IMR-90 (cell line): ENCODE results near the gene SPRY1. TPM values are rescaled to one million over a fixed set of nuclear protein-coding genes. Genes with fewer than 3 reads are reported as not detected.

Experiments used
- ATAC-seq: fragments of 200-7000 bp; cut with Tn5 transposase; 2 replicates; pipeline ENCODE4 v1.9.1; 2020; ENCODE audit warnings: low read depth, mild to moderate bottlenecking, moderate library complexity
- BruUV-seq: library from RNA; stranded (reverse); fragments of 400-500 nt; replicated peaks from 2 replicates; lab custom pipeline; 2021; lab: Mats Ljungman, UMichigan
- CTCF ChIA-PET: fragments of 300-600 bp; formaldehyde crosslinking; extraction: SDS; loops from one replicate; lab custom pipeline; 2021; ENCODE audit warnings: antibody characterized with exemption; lab: Yijun Ruan, JAX
- POLR2A ChIA-PET: fragments of 300-600 bp; sonication (Branson Sonifier 250); formaldehyde crosslinking; loops from one replicate; lab custom pipeline; 2022; ENCODE audit warnings: antibody characterized with exemption; ENCODE audit not compliant: unreplicated experiment; lab: Charles Lee
- DNase-seq: peaks from one replicate; pipeline ENCODE4 v3.0.0; 2013
- H2AFZ ChIP-seq: replicated peaks from 2 replicates; pipeline ENCODE3; 2013; ENCODE audit warnings: low read length, mild to moderate bottlenecking; ENCODE audit not compliant: poor library complexity
- H2AK5ac ChIP-seq: 2 replicates; pipeline ENCODE4 v1.6.1; 2013; ENCODE audit warnings: low read depth, low read length, inconsistent platforms
- H2AK9ac ChIP-seq: replicated peaks from 2 replicates; pipeline ENCODE3; 2013; ENCODE audit warnings: mild to moderate bottlenecking, low read depth, low read length, moderate library complexity; ENCODE audit not compliant: poor library complexity
- H2BK120ac ChIP-seq: 2 replicates; pipeline ENCODE4 v1.6.1; 2013; ENCODE audit warnings: low read depth, low read length, inconsistent platforms
- H2BK15ac ChIP-seq: 3 replicates; pipeline ENCODE4 v1.6.1; 2013; ENCODE audit warnings: low read depth, low read length, inconsistent platforms
- H2BK20ac ChIP-seq: 2 replicates; pipeline ENCODE4 v1.6.1; 2013; ENCODE audit warnings: low read depth, mild to moderate bottlenecking, inconsistent platforms, low read length, moderate library complexity
- H2BK5ac ChIP-seq: 2 replicates; pipeline ENCODE4 v1.6.1; 2013; ENCODE audit warnings: mild to moderate bottlenecking, low read depth, low read length, inconsistent platforms; ENCODE audit not compliant: poor library complexity, severe bottlenecking
- H3K14ac ChIP-seq: replicated peaks from 2 replicates; pipeline ENCODE4 v1.6.1; 2013; ENCODE audit warnings: low read depth, low read length, inconsistent platforms
- H3K18ac ChIP-seq: 2 replicates; pipeline ENCODE4 v1.6.1; 2013; ENCODE audit warnings: low read depth, low read length, control low read depth
- H3K23ac ChIP-seq: 2 replicates; pipeline ENCODE4 v1.6.1; 2013; ENCODE audit warnings: low read depth, low read length, inconsistent platforms
- H3K27ac ChIP-seq: 2 replicates; pipeline ENCODE4 v1.5.1; 2013; ENCODE audit warnings: mild to moderate bottlenecking, control low read depth, low read length; ENCODE audit not compliant: insufficient read depth
- H3K27me3 ChIP-seq: 2 replicates; pipeline ENCODE4 v1.6.1; 2013; ENCODE audit warnings: low read length; ENCODE audit not compliant: control insufficient read depth, insufficient read depth
- H3K36me3 ChIP-seq: 2 replicates; pipeline ENCODE4 v1.6.1; 2013; ENCODE audit warnings: low read length, mixed read lengths; ENCODE audit not compliant: control insufficient read depth, insufficient read depth
- H3K4ac ChIP-seq: 2 replicates; pipeline ENCODE4 v1.6.1; 2013; ENCODE audit warnings: low read depth, low read length, inconsistent platforms
- H3K4me1 ChIP-seq: 2 replicates; pipeline ENCODE4 v1.6.1; 2013; ENCODE audit warnings: low read length, mixed read lengths; ENCODE audit not compliant: control insufficient read depth, insufficient read depth
- H3K4me2 ChIP-seq: 2 replicates; pipeline ENCODE4 v1.6.1; 2013; ENCODE audit warnings: low read depth, mild to moderate bottlenecking, control low read depth, low read length, moderate library complexity
- H3K4me3 ChIP-seq: 2 replicates; pipeline ENCODE4 v1.5.1; 2013; ENCODE audit warnings: low read depth, mild to moderate bottlenecking, control low read depth, low read length, moderate library complexity; ENCODE audit not compliant: insufficient read depth
- H3K56ac ChIP-seq: 2 replicates; pipeline ENCODE4 v1.6.1; 2013; ENCODE audit warnings: low read length, inconsistent platforms; ENCODE audit not compliant: insufficient read depth; ENCODE audit errors: extremely low read depth
- H3K79me1 ChIP-seq, 2 experiments: 2 replicates each; pipeline ENCODE4 v1.6.1; 2013; ENCODE audit warnings: low read length in 2 of 2, inconsistent platforms in 1 of 2, low read depth in 1 of 2
- H3K9ac ChIP-seq: 2 replicates; pipeline ENCODE4 v1.6.1; 2013; ENCODE audit warnings: low read depth, low read length, control low read depth
- H3K9me1 ChIP-seq: 2 replicates; pipeline ENCODE4 v1.6.1; 2013; ENCODE audit warnings: low read length, inconsistent platforms; ENCODE audit not compliant: insufficient read depth
- H3K9me3 ChIP-seq: 2 replicates; pipeline ENCODE4 v1.6.1; 2013; ENCODE audit warnings: low read length; ENCODE audit not compliant: control insufficient read depth, insufficient read depth
- H4K20me1 ChIP-seq: 2 replicates; pipeline ENCODE4 v1.6.1; 2013; ENCODE audit warnings: low read length, inconsistent platforms; ENCODE audit not compliant: insufficient read depth
- H4K5ac ChIP-seq: 2 replicates; pipeline ENCODE4 v1.6.1; 2013; ENCODE audit warnings: mild to moderate bottlenecking, low read depth, low read length, control low read depth
- H4K8ac ChIP-seq, 2 experiments: 2 replicates each; pipeline ENCODE4 v1.6.1; 2013; ENCODE audit warnings: low read depth in 2 of 2, low read length in 2 of 2, control low read depth in 1 of 2, inconsistent platforms in 1 of 2
- H4K91ac ChIP-seq: 2 replicates; pipeline ENCODE4 v1.6.1; 2013; ENCODE audit warnings: low read depth, low read length, inconsistent platforms; ENCODE audit not compliant: insufficient read depth
- BHLHE40 ChIP-seq: fragments of 150-350 bp; IDR thresholded peaks from 2 replicates; pipeline ENCODE4 v1.6.1; 2016; ENCODE audit warnings: mild to moderate bottlenecking, low read depth, low read length
- CHD1 ChIP-seq: IDR thresholded peaks from 2 replicates; pipeline ENCODE4 v1.6.1; 2012; ENCODE audit warnings: low read depth, low read length, improper control_type of control experiment
- FOS ChIP-seq: fragments of 150-350 bp; IDR thresholded peaks from 2 replicates; pipeline ENCODE4 v1.6.1; 2016; ENCODE audit warnings: low read depth, low read length
- MAZ ChIP-seq: IDR thresholded peaks from 2 replicates; pipeline ENCODE4 v1.6.1; 2012; ENCODE audit warnings: low read depth, mild to moderate bottlenecking, low read length, improper control_type of control experiment, moderate library complexity, borderline replicate concordance
- MXI1 ChIP-seq: IDR thresholded peaks from 2 replicates; pipeline ENCODE4 v1.6.1; 2012; ENCODE audit warnings: low read depth, mild to moderate bottlenecking, low read length, moderate library complexity, borderline replicate concordance
- POLR2A ChIP-seq: IDR thresholded peaks from 2 replicates; pipeline ENCODE4 v1.6.1; 2012; ENCODE audit warnings: mild to moderate bottlenecking, low read depth, low read length
- RCOR1 ChIP-seq: IDR thresholded peaks from 2 replicates; pipeline ENCODE4 v1.6.1; 2012; ENCODE audit warnings: mild to moderate bottlenecking, low read length, improper control_type of control experiment; ENCODE audit not compliant: insufficient replicate concordance
- RFX5 ChIP-seq: IDR thresholded peaks from 2 replicates; pipeline ENCODE4 v1.8.0; 2012; ENCODE audit warnings: low read depth, mild to moderate bottlenecking, low read length, moderate library complexity
- SMC3 ChIP-seq: fragments of 150-350 bp; IDR thresholded peaks from 2 replicates; pipeline ENCODE4 v1.6.1; 2016; ENCODE audit warnings: low read depth, mild to moderate bottlenecking, antibody characterized with exemption, low read length, moderate library complexity
- WGBS, 2 experiments: methylation state at CpG; one replicate each; pipeline versions ENCODE4 v1.1.5 to v1.1.7; 2013; ENCODE audit warnings: missing lambda C conversion rate in 2 of 2; ENCODE audit not compliant: insufficient read length in 1 of 2; ENCODE audit errors: extremely low coverage in 2 of 2; 5-methylcytosine and 5-hydroxymethylcytosine counted together
- dilution Hi-C: fragments of 300-500 bp; cut with HindIII; formaldehyde crosslinking; loops from one replicate; pipeline ENCODE4 v1.14.3; 2018; ENCODE audit warnings: low sequenced_read_pairs; ENCODE audit not compliant: unreplicated experiment
- in situ Hi-C: fragments of 300-500 bp; cut with MboI; formaldehyde crosslinking; loops from 3 replicates; pipeline ENCODE4 v1.14.3; 2019; ENCODE audit warnings: low sequenced_read_pairs, inconsistent platforms, mixed read lengths
- intact Hi-C: fragments of 100-400 bp; cut with micrococcal nuclease; formaldehyde crosslinking; loops from 2 replicates; pipeline ENCODE4 v1.10.0; 2022
- polyA plus RNA-seq, 3 experiments: library from polyadenylated mRNA; depleted of rRNA; stranded (reverse); fragments of >200 nt; gene quantifications; 2 replicates each; pipeline ENCODE4 v1.2.3, GENCODE V29; 2012; ENCODE audit warnings: low replicate concordance in 1 of 3
- total RNA-seq: library from RNA; depleted of rRNA; stranded (reverse); fragments of >200 nt; gene quantifications from 2 replicates; pipeline ENCODE4 v1.2.3, GENCODE V29; 2012
- TF ChIP-seq, protein P1 (sequence below): fragments of 150-350 bp; IDR thresholded peaks from 2 replicates; pipeline ENCODE4 v1.6.1; 2017; ENCODE audit warnings: mild to moderate bottlenecking, antibody characterized with exemption, low read length, low read depth

SPRY1 gene
- total and polyA plus RNA-seq, 2 of the 4 experiments (the other 2 are of a cell fraction), result 1.4 to 2.2 TPM

DNA sequence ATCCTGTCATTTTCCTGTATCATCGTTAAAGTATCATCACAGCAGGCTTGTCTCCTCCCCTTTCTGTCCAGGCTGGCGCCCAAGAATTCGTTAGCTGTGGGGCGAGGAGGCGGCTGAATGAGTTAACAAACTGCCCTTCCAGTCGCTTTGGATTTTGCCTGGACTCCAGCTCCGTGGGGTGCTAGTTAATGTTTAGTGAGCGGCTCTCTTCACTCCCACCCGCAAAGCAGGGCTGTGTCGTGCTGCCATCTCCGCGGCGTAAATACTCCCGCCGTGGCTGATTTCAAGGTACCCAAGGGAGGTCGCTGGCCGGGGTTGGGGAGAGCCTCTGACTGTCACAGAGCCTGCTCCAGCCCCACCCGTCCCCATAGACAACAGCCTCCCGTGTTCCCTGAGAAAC is 44.9 kb upstream of the SPRY1 start:
- H3K23ac ChIP-seq, result no peak overlapping the region
- no peak overlapping the region for H3K4me3 ChIP-seq
- no peak overlapping the region for H2AFZ ChIP-seq
- H3K9me3 ChIP-seq, result no peaks in the 10 kb centered on the region
- 95% methylated on average over 4 of the region's 19 CpGs; no CpG with 5 or more reads in 1 of the 2 experiments for WGBS, 2 experiments
- no peaks in the 10 kb centered on the region for H3K79me1 ChIP-seq
- H4K20me1 ChIP-seq, result no peaks in the 10 kb centered on the region
- H3K18ac ChIP-seq, result no peak overlapping the region
- no peak overlapping the region for H4K5ac ChIP-seq
- H2BK120ac ChIP-seq, result no peak overlapping the region
- H3K4me1 ChIP-seq, result peaks cover 3% of the 10 kb centered on the region
- no peak for ATAC-seq
- no TSS peak for BruUV-seq
- H4K8ac ChIP-seq, result no peak overlapping the region
- H3K27me3 ChIP-seq, result no peaks in the 10 kb centered on the region
- ChIA-PET POLR2A (no interaction called here), CTCF (no interaction called here)
- in situ Hi-C loops, result no loop called here
- no peak for DNase-seq
- H3K4ac ChIP-seq, result no peak overlapping the region; the same call in 1 of the 2 replicates
- H2AK9ac ChIP-seq, result no peak overlapping the region
- no peak overlapping the region for H2AK5ac ChIP-seq
- no peak overlapping the region for H2BK20ac ChIP-seq
- H3K14ac ChIP-seq, result no peak overlapping the region
- TF ChIP-seq POLR2A, result no peak
- no peak for TF ChIP-seq CHD1
- TF ChIP-seq, protein P1, sequence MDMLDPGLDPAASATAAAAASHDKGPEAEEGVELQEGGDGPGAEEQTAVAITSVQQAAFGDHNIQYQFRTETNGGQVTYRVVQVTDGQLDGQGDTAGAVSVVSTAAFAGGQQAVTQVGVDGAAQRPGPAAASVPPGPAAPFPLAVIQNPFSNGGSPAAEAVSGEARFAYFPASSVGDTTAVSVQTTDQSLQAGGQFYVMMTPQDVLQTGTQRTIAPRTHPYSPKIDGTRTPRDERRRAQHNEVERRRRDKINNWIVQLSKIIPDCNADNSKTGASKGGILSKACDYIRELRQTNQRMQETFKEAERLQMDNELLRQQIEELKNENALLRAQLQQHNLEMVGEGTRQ, result no peak
- TF ChIP-seq MAZ, result no peak
- no peak for TF ChIP-seq RFX5
- no peak for TF ChIP-seq SMC3
- no peak for TF ChIP-seq BHLHE40
- no peak for TF ChIP-seq MXI1
- no peak for TF ChIP-seq RCOR1
- TF ChIP-seq FOS, result no peak
- no peak overlapping the region for H2BK5ac ChIP-seq
- H3K4me2 ChIP-seq, result no peak overlapping the region
- H3K36me3 ChIP-seq, result no peaks in the 10 kb centered on the region
- dilution Hi-C loops, result no loop called here
- 0 out of 2 replicates have a peak, but pooled peaks cover 3% of the 10 kb centered on the region for H3K9me1 ChIP-seq
- no peak overlapping the region for H3K56ac ChIP-seq
- no peak overlapping the region for H3K27ac ChIP-seq
- no peak overlapping the region for H4K91ac ChIP-seq
- intact Hi-C loops, result loop anchor here (2.0 kb wide), 1 partner anchor 65 kb away; no protein-coding TSS in a partner anchor
- no peak overlapping the region for H3K9ac ChIP-seq
- no peak overlapping the region for H2BK15ac ChIP-seq
